Measurements from ENCODE around the gene POLR3B.

GRCh38 chr12:106429043-106429552, 71.5 kb downstream of the POLR3B start:
- TF ChIP-seq CTCF (IDR thresholded peaks at IDR 0.05) (no peak), POLR2AphosphoS5 (IDR thresholded peaks at IDR 0.05) (no peak)
